SK-N-SH treated with all-trans-retinoic acid at 6 μM for 48 hours (cell line): ENCODE results near the gene MT4.

Experiments
- ATAC-seq: fragments of 200-7000 bp; cut with Tn5 transposase; 3 replicates; pipeline ENCODE4 v1.9.1; 2020; ENCODE audit warnings: mild to moderate bottlenecking, moderate library complexity
- ARNTL ChIP-seq: fragments of 450-650 bp; formaldehyde crosslinking; IDR thresholded peaks from 2 replicates; pipeline ENCODE4 v1.5.0; 2020; ENCODE audit warnings: low read depth, mild to moderate bottlenecking, moderate library complexity, borderline replicate concordance
- BACH2 ChIP-seq: fragments of 250-450 bp; sonication (Bioruptor Pico); IDR thresholded peaks from 2 replicates; pipeline ENCODE4 v1.9.0; 2021; ENCODE audit warnings: mild to moderate bottlenecking, borderline replicate concordance
- CSDC2 ChIP-seq: fragments of 250-450 bp; sonication (Bioruptor Pico); IDR thresholded peaks from 2 replicates; pipeline ENCODE4 v1.5.0; 2020; ENCODE audit warnings: mild to moderate bottlenecking, moderate library complexity
- ESRRG ChIP-seq: fragments of 250-450 bp; sonication (Bioruptor Pico); IDR thresholded peaks from 2 replicates; pipeline ENCODE4 v1.6.1; 2021; ENCODE audit warnings: mild to moderate bottlenecking
- GLIS3 ChIP-seq: fragments of 250-450 bp; sonication (Bioruptor Pico); IDR thresholded peaks from 2 replicates; pipeline ENCODE4 v1.5.0; 2020; ENCODE audit warnings: mild to moderate bottlenecking, moderate library complexity
- ISL1 ChIP-seq: fragments of 250-450 bp; sonication (Bioruptor Pico); IDR thresholded peaks from 2 replicates; pipeline ENCODE4 v2.1.2; 2022; ENCODE audit warnings: mild to moderate bottlenecking, moderate library complexity
- OSR1 ChIP-seq: fragments of 250-450 bp; sonication (Bioruptor Pico); IDR thresholded peaks from 2 replicates; pipeline ENCODE4 v1.8.0; 2022; ENCODE audit warnings: moderate library complexity, mild to moderate bottlenecking, inconsistent platforms
- PPARA ChIP-seq: fragments of 250-450 bp; sonication (Bioruptor Pico); IDR thresholded peaks from 2 replicates; pipeline ENCODE4 v1.5.0; 2020; ENCODE audit warnings: mild to moderate bottlenecking, borderline replicate concordance
- RARB ChIP-seq: fragments of 250-450 bp; sonication (Bioruptor Pico); IDR thresholded peaks from 2 replicates; pipeline ENCODE4 v1.8.0; 2021; ENCODE audit warnings: mild to moderate bottlenecking, moderate library complexity
- SNAI2 ChIP-seq: fragments of 250-450 bp; sonication (Bioruptor Pico); IDR thresholded peaks from 2 replicates; pipeline ENCODE4 v1.5.0; 2020; ENCODE audit warnings: mild to moderate bottlenecking, moderate library complexity
- TCF4 ChIP-seq: fragments of 250-450 bp; sonication (Bioruptor Pico); IDR thresholded peaks from 2 replicates; pipeline ENCODE4 v1.8.0; 2021; ENCODE audit warnings: mild to moderate bottlenecking, moderate library complexity, borderline replicate concordance
- TOX ChIP-seq: fragments of 250-450 bp; sonication (Bioruptor Pico); IDR thresholded peaks from 2 replicates; pipeline ENCODE4 v1.8.0; 2021; ENCODE audit warnings: mild to moderate bottlenecking, moderate library complexity, borderline replicate concordance
- ZC3H10 ChIP-seq: fragments of 250-450 bp; sonication (Bioruptor Pico); IDR thresholded peaks from 2 replicates; pipeline ENCODE4 v1.5.1; 2021; ENCODE audit warnings: mild to moderate bottlenecking, moderate library complexity
- ZFP3 ChIP-seq: fragments of 250-450 bp; sonication (Bioruptor Pico); IDR thresholded peaks from 2 replicates; pipeline ENCODE4 v1.5.0; 2020; ENCODE audit warnings: mild to moderate bottlenecking, moderate library complexity
- ZNF565 ChIP-seq: fragments of 450-650 bp; formaldehyde crosslinking; conservative IDR thresholded peaks from 2 replicates; pipeline ENCODE4 v1.5.0; 2020; ENCODE audit warnings: low read depth, mild to moderate bottlenecking, moderate library complexity
- ZNF8 ChIP-seq: fragments of 450-650 bp; formaldehyde crosslinking; IDR thresholded peaks from 2 replicates; pipeline ENCODE4 v1.5.0; 2020; ENCODE audit warnings: mild to moderate bottlenecking, moderate library complexity
- TF ChIP-seq, protein P1 (sequence below): fragments of 250-450 bp; sonication (Bioruptor Pico); IDR thresholded peaks from 2 replicates; pipeline ENCODE4 v1.8.0; 2021; ENCODE audit warnings: low read depth, mild to moderate bottlenecking, moderate library complexity, borderline replicate concordance
- TF ChIP-seq, protein P2 (sequence below): fragments of 250-450 bp; sonication (Bioruptor Pico); IDR thresholded peaks from 2 replicates; pipeline ENCODE4 v1.5.1; 2021; ENCODE audit warnings: mild to moderate bottlenecking, moderate library complexity
- TF ChIP-seq, protein P3 (sequence below): fragments of 250-450 bp; sonication (Bioruptor Pico); IDR thresholded peaks from 2 replicates; pipeline ENCODE4 v1.5.0; 2020; ENCODE audit warnings: mild to moderate bottlenecking, moderate library complexity
- TF ChIP-seq, protein P4 (sequence below): fragments of 250-450 bp; sonication (Bioruptor Pico); IDR thresholded peaks from 2 replicates; pipeline ENCODE4 v1.5.1; 2020; ENCODE audit warnings: low read depth, mild to moderate bottlenecking, moderate library complexity

Gene MT4

DNA sequence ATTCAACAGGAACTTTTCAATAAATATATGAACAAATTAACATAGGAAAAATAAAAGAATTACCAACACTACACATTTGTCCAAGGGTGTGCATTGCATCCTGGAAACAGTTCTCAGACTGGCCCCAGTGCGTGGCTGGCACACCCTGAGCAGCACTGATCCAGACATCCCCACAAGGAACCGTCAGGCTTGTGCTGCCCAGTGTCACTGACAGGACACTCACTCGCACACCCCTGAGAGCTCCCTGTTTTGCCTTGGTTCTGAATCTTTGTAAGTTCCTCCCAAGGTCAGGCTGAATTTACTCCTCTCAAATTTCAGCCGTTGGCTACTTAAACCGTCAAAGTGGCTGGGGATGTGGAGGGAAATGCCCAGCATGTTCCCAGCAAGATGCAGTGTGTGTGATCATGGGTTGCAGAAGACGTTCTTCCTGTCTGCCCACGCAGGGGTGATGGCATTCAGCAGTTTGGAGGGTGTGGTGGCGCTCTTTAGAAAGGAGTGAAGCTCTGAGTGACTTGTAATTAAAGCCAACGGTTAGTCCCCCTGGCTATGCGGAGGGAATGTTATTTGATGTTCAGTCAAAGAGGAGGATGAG lies 45.2 kb downstream of the MT4 start:
- 0 out of 2 replicates have a peak, but pooled peaks have one; percentile 32 for TF ChIP-seq ZFP3 (CRISPR knock-in tag)
- TF ChIP-seq, protein P1, sequence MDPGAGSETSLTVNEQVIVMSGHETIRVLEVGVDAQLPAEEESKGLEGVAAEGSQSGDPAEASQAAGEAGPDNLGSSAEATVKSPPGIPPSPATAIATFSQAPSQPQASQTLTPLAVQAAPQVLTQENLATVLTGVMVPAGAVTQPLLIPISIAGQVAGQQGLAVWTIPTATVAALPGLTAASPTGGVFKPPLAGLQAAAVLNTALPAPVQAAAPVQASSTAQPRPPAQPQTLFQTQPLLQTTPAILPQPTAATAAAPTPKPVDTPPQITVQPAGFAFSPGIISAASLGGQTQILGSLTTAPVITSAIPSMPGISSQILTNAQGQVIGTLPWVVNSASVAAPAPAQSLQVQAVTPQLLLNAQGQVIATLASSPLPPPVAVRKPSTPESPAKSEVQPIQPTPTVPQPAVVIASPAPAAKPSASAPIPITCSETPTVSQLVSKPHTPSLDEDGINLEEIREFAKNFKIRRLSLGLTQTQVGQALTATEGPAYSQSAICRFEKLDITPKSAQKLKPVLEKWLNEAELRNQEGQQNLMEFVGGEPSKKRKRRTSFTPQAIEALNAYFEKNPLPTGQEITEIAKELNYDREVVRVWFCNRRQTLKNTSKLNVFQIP (CRISPR knock-in tag): no peak
- TF ChIP-seq, protein P2, sequence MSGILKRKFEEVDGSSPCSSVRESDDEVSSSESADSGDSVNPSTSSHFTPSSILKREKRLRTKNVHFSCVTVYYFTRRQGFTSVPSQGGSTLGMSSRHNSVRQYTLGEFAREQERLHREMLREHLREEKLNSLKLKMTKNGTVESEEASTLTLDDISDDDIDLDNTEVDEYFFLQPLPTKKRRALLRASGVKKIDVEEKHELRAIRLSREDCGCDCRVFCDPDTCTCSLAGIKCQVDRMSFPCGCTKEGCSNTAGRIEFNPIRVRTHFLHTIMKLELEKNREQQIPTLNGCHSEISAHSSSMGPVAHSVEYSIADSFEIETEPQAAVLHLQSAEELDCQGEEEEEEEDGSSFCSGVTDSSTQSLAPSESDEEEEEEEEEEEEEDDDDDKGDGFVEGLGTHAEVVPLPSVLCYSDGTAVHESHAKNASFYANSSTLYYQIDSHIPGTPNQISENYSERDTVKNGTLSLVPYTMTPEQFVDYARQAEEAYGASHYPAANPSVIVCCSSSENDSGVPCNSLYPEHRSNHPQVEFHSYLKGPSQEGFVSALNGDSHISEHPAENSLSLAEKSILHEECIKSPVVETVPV (CRISPR knock-in tag): no peak
- TF ChIP-seq, all 23 proteins: peak for 1
- ATAC-seq: peak; percentile 10

DNA sequence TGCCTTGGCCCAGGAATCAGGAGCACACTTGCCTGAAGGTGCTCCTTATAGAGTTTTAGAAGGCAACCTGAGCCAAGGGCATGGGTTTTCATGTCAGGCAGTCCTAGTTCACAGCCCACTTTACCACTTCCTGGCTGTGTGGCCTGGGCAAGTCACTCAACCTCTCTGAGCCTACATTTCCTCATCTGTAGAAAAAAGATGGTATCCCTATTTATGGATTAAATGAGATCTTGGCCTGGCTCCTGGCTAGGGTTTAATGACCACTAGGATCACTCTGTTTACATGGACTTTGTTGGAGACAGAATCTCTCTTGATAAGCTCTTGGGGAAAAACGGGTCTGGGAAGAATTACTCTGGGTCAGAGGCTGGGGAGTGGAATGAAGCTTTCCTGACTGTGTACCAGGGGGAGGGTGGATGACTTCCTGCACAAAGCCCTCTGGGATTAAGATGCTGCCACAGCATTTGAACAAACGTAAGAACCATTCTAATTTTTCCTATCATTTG lies 45.8 kb downstream of the MT4 start:
- TF ChIP-seq TCF4 (CRISPR knock-in tag) (no peak), ESRRG (CRISPR knock-in tag) (no peak), OSR1 (CRISPR knock-in tag) (no peak), ZC3H10 (CRISPR knock-in tag) (no peak), BACH2 (CRISPR knock-in tag) (no peak), RARB (no peak), ZFP3 (CRISPR knock-in tag) (no peak), CSDC2 (no peak), ZNF565 (CRISPR knock-in tag) (no peak)
- TF ChIP-seq, protein P3, sequence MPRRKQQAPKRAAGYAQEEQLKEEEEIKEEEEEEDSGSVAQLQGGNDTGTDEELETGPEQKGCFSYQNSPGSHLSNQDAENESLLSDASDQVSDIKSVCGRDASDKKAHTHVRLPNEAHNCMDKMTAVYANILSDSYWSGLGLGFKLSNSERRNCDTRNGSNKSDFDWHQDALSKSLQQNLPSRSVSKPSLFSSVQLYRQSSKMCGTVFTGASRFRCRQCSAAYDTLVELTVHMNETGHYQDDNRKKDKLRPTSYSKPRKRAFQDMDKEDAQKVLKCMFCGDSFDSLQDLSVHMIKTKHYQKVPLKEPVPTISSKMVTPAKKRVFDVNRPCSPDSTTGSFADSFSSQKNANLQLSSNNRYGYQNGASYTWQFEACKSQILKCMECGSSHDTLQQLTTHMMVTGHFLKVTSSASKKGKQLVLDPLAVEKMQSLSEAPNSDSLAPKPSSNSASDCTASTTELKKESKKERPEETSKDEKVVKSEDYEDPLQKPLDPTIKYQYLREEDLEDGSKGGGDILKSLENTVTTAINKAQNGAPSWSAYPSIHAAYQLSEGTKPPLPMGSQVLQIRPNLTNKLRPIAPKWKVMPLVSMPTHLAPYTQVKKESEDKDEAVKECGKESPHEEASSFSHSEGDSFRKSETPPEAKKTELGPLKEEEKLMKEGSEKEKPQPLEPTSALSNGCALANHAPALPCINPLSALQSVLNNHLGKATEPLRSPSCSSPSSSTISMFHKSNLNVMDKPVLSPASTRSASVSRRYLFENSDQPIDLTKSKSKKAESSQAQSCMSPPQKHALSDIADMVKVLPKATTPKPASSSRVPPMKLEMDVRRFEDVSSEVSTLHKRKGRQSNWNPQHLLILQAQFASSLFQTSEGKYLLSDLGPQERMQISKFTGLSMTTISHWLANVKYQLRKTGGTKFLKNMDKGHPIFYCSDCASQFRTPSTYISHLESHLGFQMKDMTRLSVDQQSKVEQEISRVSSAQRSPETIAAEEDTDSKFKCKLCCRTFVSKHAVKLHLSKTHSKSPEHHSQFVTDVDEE (CRISPR knock-in tag): no peak
- TF ChIP-seq, protein P4, sequence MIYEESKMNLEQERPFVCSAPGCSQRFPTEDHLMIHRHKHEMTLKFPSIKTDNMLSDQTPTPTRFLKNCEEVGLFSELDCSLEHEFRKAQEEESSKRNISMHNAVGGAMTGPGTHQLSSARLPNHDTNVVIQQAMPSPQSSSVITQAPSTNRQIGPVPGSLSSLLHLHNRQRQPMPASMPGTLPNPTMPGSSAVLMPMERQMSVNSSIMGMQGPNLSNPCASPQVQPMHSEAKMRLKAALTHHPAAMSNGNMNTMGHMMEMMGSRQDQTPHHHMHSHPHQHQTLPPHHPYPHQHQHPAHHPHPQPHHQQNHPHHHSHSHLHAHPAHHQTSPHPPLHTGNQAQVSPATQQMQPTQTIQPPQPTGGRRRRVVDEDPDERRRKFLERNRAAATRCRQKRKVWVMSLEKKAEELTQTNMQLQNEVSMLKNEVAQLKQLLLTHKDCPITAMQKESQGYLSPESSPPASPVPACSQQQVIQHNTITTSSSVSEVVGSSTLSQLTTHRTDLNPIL: no peak
- TF ChIP-seq, all 23 proteins: peak for 0
- no peak for ATAC-seq

DNA sequence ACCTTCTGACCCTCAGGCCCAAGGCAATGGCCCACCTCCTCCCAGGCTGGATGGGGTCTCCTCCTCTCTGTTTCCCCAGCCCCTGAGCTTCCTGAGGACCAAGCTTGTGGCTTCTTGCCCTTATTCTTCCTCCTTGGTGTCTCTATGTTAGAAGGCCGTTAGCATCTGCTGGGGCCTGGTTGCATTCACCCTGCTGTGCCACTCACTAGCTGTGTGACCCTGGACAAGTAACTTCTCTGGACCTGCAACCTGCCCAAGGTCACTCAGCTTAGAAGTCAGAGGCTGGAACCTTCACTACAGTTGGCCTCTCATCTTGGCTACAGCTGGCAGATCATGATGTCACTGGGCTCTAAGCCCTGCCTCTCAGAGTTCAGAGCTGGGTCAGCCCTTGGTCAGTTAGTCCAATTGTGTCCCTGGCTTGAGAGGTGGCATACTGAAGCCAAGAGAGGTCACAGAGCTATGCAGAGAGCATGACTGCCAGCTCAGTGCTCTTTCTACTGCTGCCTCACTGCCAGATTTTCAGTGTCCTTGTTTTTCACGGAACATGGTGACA lies 46.5 kb downstream of the MT4 start:
- TF ChIP-seq PPARA (CRISPR knock-in tag): no peak
- TF ChIP-seq TOX (CRISPR knock-in tag): no peak
- TF ChIP-seq ISL1 (CRISPR knock-in tag): no peak
- no peak for TF ChIP-seq ARNTL (CRISPR knock-in tag)
- ATAC-seq: no peak

DNA sequence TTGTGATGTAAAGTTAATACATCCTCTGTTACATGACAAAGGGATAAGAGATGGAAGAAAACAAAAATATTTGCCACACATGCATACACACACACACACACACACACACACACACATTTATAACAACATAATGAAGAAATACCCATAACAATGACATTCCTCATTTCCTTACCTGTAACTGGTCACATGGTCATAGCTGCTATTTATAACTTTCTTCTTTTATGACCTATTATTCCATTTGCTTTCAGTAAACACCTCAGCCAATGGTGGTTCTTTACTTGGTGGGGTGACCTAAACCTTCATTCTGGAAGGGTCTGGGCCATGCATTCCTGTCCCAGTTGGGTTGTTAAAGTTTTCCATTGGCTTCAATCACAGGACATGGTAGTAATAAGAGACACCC lies 48.8 kb downstream of the MT4 start:
- ATAC-seq: no peak
- no peak for TF ChIP-seq GLIS3 (CRISPR knock-in tag)
- TF ChIP-seq OSR1 (CRISPR knock-in tag): no peak
- TF ChIP-seq PPARA (CRISPR knock-in tag): no peak
- TF ChIP-seq ZNF565 (CRISPR knock-in tag): no peak
- no peak for TF ChIP-seq TOX (CRISPR knock-in tag)
- no peak for TF ChIP-seq ZFP3 (CRISPR knock-in tag)
- TF ChIP-seq ARNTL (CRISPR knock-in tag): no peak
- TF ChIP-seq ESRRG (CRISPR knock-in tag): no peak
- no peak for TF ChIP-seq ZNF8 (CRISPR knock-in tag)
- TF ChIP-seq, protein P1 (CRISPR knock-in tag): no peak
- TF ChIP-seq, protein P4: no peak
- TF ChIP-seq SNAI2 (CRISPR knock-in tag): no peak
- TF ChIP-seq, all 23 proteins: peak for 0
